ENCODE results near the gene RNF175. TPM values are rescaled to one million over a fixed set of nuclear protein-coding genes. Genes with fewer than 3 reads are reported as not detected.

RNF175 gene
- total and polyA plus RNA-seq, 4 donors = 0.15 to 1.8 (median 0.16) TPM

DNA sequence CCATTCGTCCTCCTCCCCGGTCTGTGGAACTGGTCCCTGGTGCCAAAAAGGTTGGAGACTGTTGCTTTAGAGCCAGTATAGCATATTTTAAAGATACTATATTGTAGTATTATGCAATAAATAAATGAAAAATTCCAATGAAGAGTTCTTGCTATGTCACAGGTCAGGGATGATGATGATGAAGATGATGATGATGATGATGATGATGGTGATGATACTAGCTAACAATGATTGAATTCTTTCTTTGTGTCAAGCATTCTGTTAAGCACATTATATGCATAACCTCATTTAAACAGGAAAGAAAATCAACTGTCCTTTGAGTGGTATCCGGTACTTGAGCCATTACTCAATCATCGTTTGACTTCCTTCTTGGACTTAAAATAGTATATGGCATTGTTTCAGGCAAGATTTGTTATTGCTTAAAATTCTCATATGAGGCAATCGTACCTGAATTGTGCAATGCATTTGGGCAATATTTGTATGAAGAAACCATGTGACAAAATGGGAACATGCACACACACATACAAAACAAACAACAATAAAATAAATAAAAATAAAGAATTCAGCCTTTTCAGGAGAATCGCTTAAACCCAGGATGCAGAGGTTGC is 98.5 kb downstream of the RNF175 start:
- Histone ChIP-seq H3K4me3 (no peak overlapping the region), H3K27ac (ENCODE audit: low read depth in 1 of 2, low read length in 1 of 2) (peak overlapping the region in 1 of 2 donors; percentile 81), H3K4me1 (ENCODE audit: control insufficient read depth in 5 of 5, insufficient read depth in 5 of 5, low read length in 5 of 5) (peaks cover 0 to 8% (median 6%) of the 10 kb centered on the region in 5 donors), H3K9ac (ENCODE audit: insufficient read depth in 1 of 2, low read length in 2 of 2) (no peak overlapping the region), H3K36me3 (ENCODE audit: control insufficient read depth in 4 of 4, insufficient read depth in 4 of 4, low read length in 4 of 4) (no peaks in the 10 kb centered on the region), H3K9me3 (ENCODE audit: control insufficient read depth in 4 of 4, insufficient read depth in 3 of 4, low read length in 3 of 4) (peaks cover 0 to 6% (median 0%) of the 10 kb centered on the region in 4 donors), H3K27me3 (ENCODE audit: control insufficient read depth in 3 of 3, insufficient read depth in 3 of 3, low read length in 2 of 3) (no peaks in the 10 kb centered on the region)
- ATAC-seq (ENCODE audit: insufficient read depth, low FRiP score) (peak; percentile 59), DNase-seq (peak in 2 of 3 donors; percentile 54 to 80)
- no peak for TF ChIP-seq CTCF (IDR thresholded peaks at IDR 0.05; ENCODE audit: control extremely low read depth, extremely low read depth)
- 17 to 24% methylated on average over 6 of the region's 6 CpGs for WGBS, 2 donors

Other genes with a start within 250 kb of the RNF175 start
- gene TLR2, start 75.7 kb downstream of the RNF175 start, total RNA-seq = 100 to 1,000 TPM in 1 of 2 donors, 10 to 100 TPM in 1; 93.6 to 186 TPM
- gene TLR2, start 75.7 kb downstream of the RNF175 start, polyA plus RNA-seq = 100 to 1,000 TPM in 1 of 2 donors, 10 to 100 TPM in 1; 27.5 to 190 TPM
- gene SFRP2, start 29.1 kb upstream of the RNF175 start, total RNA-seq = 1 to 10 TPM; 5.6 to 7.4 TPM
- gene SFRP2, start 29.1 kb upstream of the RNF175 start, polyA plus RNA-seq = 10 to 100 TPM in 1 of 2 donors, under 1 TPM in 1; 0.68 to 17.4 TPM